ENCODE results near the gene ITGA11.

DNA sequence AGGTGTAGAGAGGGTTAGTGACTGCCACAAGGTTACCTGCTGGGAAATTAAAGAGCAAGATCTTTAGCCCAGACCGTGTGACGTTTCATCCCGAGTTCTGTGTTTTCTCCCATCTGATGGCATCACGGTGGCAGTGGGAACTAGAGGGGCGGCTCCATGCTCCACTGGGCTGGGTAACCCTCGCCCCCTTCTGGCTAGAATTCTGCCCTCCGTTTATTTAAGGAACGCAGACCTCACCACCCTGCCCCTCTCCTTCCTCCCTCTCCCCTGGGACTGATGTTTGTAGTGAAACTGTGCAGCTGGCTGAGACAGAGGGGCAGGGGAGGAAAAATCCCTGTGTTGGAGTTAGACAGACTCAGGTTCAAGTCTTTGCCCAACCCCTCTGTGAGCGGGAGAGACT lies 65.6 kb downstream of the ITGA11 start:
- no peak for TF ChIP-seq POLR2A (IDR thresholded peaks at IDR 0.05; ENCODE audit: low read depth, low read length)
- TF ChIP-seq TAF1 (IDR thresholded peaks at IDR 0.05; ENCODE audit: low read depth, low read length) = no peak

Data from GM12891 (cell line).